ENCODE measurements around the gene IMMP2L. TPM values are rescaled to one million over a fixed set of nuclear protein-coding genes. Genes with fewer than 3 reads are reported as not detected.

Gene IMMP2L
- total RNA-seq, 2 experiments from 2014 or later, result 10.2 to 12.8 TPM

- H3K4me1 Mint-ChIP-seq, result no peaks in the 10 kb centered on the region
- H3K4me3 Mint-ChIP-seq, result no peak overlapping the region
- H3K36me3 Mint-ChIP-seq, result no peaks in the 10 kb centered on the region
- no peaks in the 10 kb centered on the region for H3K27me3 Mint-ChIP-seq
- H3K27ac Mint-ChIP-seq, result no peak overlapping the region
- DNase-seq, result no peak
- POLR2A ChIA-PET, result no interaction called here
- no peak for ATAC-seq (ENCODE audit: low read depth)
- no peaks in the 10 kb centered on the region for H3K9me3 Mint-ChIP-seq
Observed at GRCh38 chr7:111223802-111224253, 338.5 kb downstream of the IMMP2L start.

GRCh38 chr7:111215550-111215949 lies 346.7 kb downstream of the IMMP2L start:
- Mint-ChIP-seq H3K4me1 (no peaks in the 10 kb centered on the region), H3K27ac (no peak overlapping the region), H3K9me3 (no peaks in the 10 kb centered on the region), H3K27me3 (no peaks in the 10 kb centered on the region), H3K4me3 (no peak overlapping the region), H3K36me3 (peaks cover 6% of the 10 kb centered on the region)
- no peak for ATAC-seq (ENCODE audit: low read depth)
- no peak for DNase-seq
- POLR2A ChIA-PET, result no interaction called here

GRCh38 chr7:111212857-111213523 lies 349.3 kb downstream of the IMMP2L start:
- POLR2A ChIA-PET, result no interaction called here
- Mint-ChIP-seq H3K27ac (no peak overlapping the region), H3K27me3 (no peaks in the 10 kb centered on the region), H3K4me1 (no peaks in the 10 kb centered on the region), H3K36me3 (peaks cover 6% of the 10 kb centered on the region), H3K4me3 (no peak overlapping the region), H3K9me3 (no peaks in the 10 kb centered on the region)
- DNase-seq (no peak), ATAC-seq (ENCODE audit: low read depth) (no peak)

- POLR2A ChIA-PET, result no interaction called here
- Mint-ChIP-seq H3K4me3 (no peak overlapping the region), H3K27ac (no peak overlapping the region), H3K36me3 (peaks cover 7% of the 10 kb centered on the region), H3K4me1 (no peaks in the 10 kb centered on the region), H3K27me3 (no peaks in the 10 kb centered on the region), H3K9me3 (no peaks in the 10 kb centered on the region)
- DNase-seq (no peak), ATAC-seq (ENCODE audit: low read depth) (no peak)
Observed at GRCh38 chr7:111210996-111211395, 351.3 kb downstream of the IMMP2L start.

GRCh38 chr7:111210043-111210442 lies 352.2 kb downstream of the IMMP2L start:
- H3K9me3 Mint-ChIP-seq, result no peaks in the 10 kb centered on the region
- DNase-seq (no peak), ATAC-seq (ENCODE audit: low read depth) (no peak)
- no peak overlapping the region for H3K4me3 Mint-ChIP-seq
- no peaks in the 10 kb centered on the region for H3K27me3 Mint-ChIP-seq
- peaks cover 7% of the 10 kb centered on the region for H3K36me3 Mint-ChIP-seq
- no peaks in the 10 kb centered on the region for H3K4me1 Mint-ChIP-seq
- H3K27ac Mint-ChIP-seq, result no peak overlapping the region
- POLR2A ChIA-PET, result no interaction called here

GRCh38 chr7:111205251-111205650 lies 357.0 kb downstream of the IMMP2L start:
- POLR2A ChIA-PET, result no interaction called here
- peaks cover 2% of the 10 kb centered on the region for H3K36me3 Mint-ChIP-seq
- no peak overlapping the region for H3K4me3 Mint-ChIP-seq
- DNase-seq (no peak), ATAC-seq (ENCODE audit: low read depth) (no peak)
- no peaks in the 10 kb centered on the region for H3K4me1 Mint-ChIP-seq
- no peaks in the 10 kb centered on the region for H3K9me3 Mint-ChIP-seq
- H3K27ac Mint-ChIP-seq, result no peak overlapping the region
- no peaks in the 10 kb centered on the region for H3K27me3 Mint-ChIP-seq

- DNase-seq, result no peak
- H3K9me3 Mint-ChIP-seq, result no peaks in the 10 kb centered on the region
- no peak for ATAC-seq (ENCODE audit: low read depth)
- peaks cover 2% of the 10 kb centered on the region for H3K36me3 Mint-ChIP-seq
- no peaks in the 10 kb centered on the region for H3K27me3 Mint-ChIP-seq
- no peak overlapping the region for H3K4me3 Mint-ChIP-seq
- H3K27ac Mint-ChIP-seq, result no peak overlapping the region
- POLR2A ChIA-PET, result no interaction called here
- H3K4me1 Mint-ChIP-seq, result no peaks in the 10 kb centered on the region
Observed at GRCh38 chr7:111202321-111202720, 360.0 kb downstream of the IMMP2L start.

- no peak for DNase-seq
- no peak overlapping the region for H3K4me3 Mint-ChIP-seq
Observed at GRCh38 chr7:111199643-111200042, 362.6 kb downstream of the IMMP2L start.

GRCh38 chr7:111198255-111198654 lies 364.0 kb downstream of the IMMP2L start:
- POLR2A ChIA-PET, result no interaction called here
- H3K9me3 Mint-ChIP-seq, result no peaks in the 10 kb centered on the region
- no peak overlapping the region for H3K27ac Mint-ChIP-seq
- no peaks in the 10 kb centered on the region for H3K27me3 Mint-ChIP-seq
- peaks cover 2% of the 10 kb centered on the region for H3K36me3 Mint-ChIP-seq
- no peak overlapping the region for H3K4me3 Mint-ChIP-seq
- ATAC-seq (ENCODE audit: low read depth), result no peak
- no peaks in the 10 kb centered on the region for H3K4me1 Mint-ChIP-seq
- DNase-seq, result no peak

More at GRCh38 chr7:111199643-111200042, 362.6 kb downstream of the IMMP2L start:
- no peak overlapping the region for H3K27ac Mint-ChIP-seq
- H3K4me1 Mint-ChIP-seq, result no peaks in the 10 kb centered on the region
- no peaks in the 10 kb centered on the region for H3K27me3 Mint-ChIP-seq
- POLR2A ChIA-PET, result no interaction called here
- peaks cover 2% of the 10 kb centered on the region for H3K36me3 Mint-ChIP-seq
- H3K9me3 Mint-ChIP-seq, result no peaks in the 10 kb centered on the region
- ATAC-seq (ENCODE audit: low read depth), result no peak

- POLR2A ChIA-PET, result no interaction called here
- Mint-ChIP-seq H3K4me3 (no peak overlapping the region), H3K27ac (no peak overlapping the region), H3K9me3 (no peaks in the 10 kb centered on the region), H3K4me1 (no peaks in the 10 kb centered on the region), H3K27me3 (no peaks in the 10 kb centered on the region), H3K36me3 (peaks cover 2% of the 10 kb centered on the region)
- ATAC-seq (ENCODE audit: low read depth), result no peak
- DNase-seq, result no peak
Observed at GRCh38 chr7:111196655-111197054, 365.6 kb downstream of the IMMP2L start.

GRCh38 chr7:111192614-111193413 lies 369.5 kb downstream of the IMMP2L start:
- POLR2A ChIA-PET, result no interaction called here
- Mint-ChIP-seq H3K27ac (no peak overlapping the region), H3K4me3 (no peak overlapping the region), H3K4me1 (no peaks in the 10 kb centered on the region), H3K27me3 (no peaks in the 10 kb centered on the region), H3K36me3 (peaks cover 2% of the 10 kb centered on the region), H3K9me3 (peaks cover 2% of the 10 kb centered on the region)
- DNase-seq, result no peak
- ATAC-seq (ENCODE audit: low read depth), result no peak

GRCh38 chr7:111190804-111191203 lies 371.5 kb downstream of the IMMP2L start:
- Mint-ChIP-seq H3K9me3 (peaks cover 4% of the 10 kb centered on the region), H3K27ac (no peak overlapping the region), H3K4me1 (no peaks in the 10 kb centered on the region), H3K36me3 (no peaks in the 10 kb centered on the region), H3K27me3 (no peaks in the 10 kb centered on the region), H3K4me3 (no peak overlapping the region)
- no peak for ATAC-seq (ENCODE audit: low read depth)
- POLR2A ChIA-PET, result no interaction called here
- DNase-seq, result no peak

GRCh38 chr7:111184987-111185386 lies 377.3 kb downstream of the IMMP2L start:
- Mint-ChIP-seq H3K27ac (no peak overlapping the region), H3K4me3 (no peak overlapping the region), H3K4me1 (no peaks in the 10 kb centered on the region), H3K27me3 (no peaks in the 10 kb centered on the region), H3K9me3 (peaks cover 4% of the 10 kb centered on the region), H3K36me3 (no peaks in the 10 kb centered on the region)
- ATAC-seq (ENCODE audit: low read depth), result no peak
- DNase-seq, result no peak
- POLR2A ChIA-PET, result no interaction called here

GRCh38 chr7:111183321-111183720 lies 379.0 kb downstream of the IMMP2L start:
- H3K27me3 Mint-ChIP-seq, result no peaks in the 10 kb centered on the region
- H3K9me3 Mint-ChIP-seq, result peaks cover 6% of the 10 kb centered on the region
- no peaks in the 10 kb centered on the region for H3K4me1 Mint-ChIP-seq
- no peaks in the 10 kb centered on the region for H3K36me3 Mint-ChIP-seq
- POLR2A ChIA-PET, result no interaction called here
- DNase-seq, result no peak
- H3K27ac Mint-ChIP-seq, result no peak overlapping the region
- no peak overlapping the region for H3K4me3 Mint-ChIP-seq
- no peak for ATAC-seq (ENCODE audit: low read depth)
